Left lung (tissue), 10 donors: ENCODE data around the gene STIM2. TPM values are rescaled to one million over a fixed set of nuclear protein-coding genes. Genes with fewer than 3 reads are reported as not detected.

Source experiments
- ATAC-seq: fragments of 200-7000 bp; cut with Tn5 transposase; one replicate; pipeline ENCODE4 v1.9.1; 2020; ENCODE audit warnings: moderate library complexity
- DNase-seq, 4 donors: peaks; one replicate each; pipeline ENCODE4 v3.0.0-alpha.2; 2013 to 2020
- H3K27ac ChIP-seq, 2 donors: fragments of 200-600 bp; sonication (generic) in 1 of 2; one replicate each; pipeline versions ENCODE4 v1.5.0 to v1.8.0; 2020 to 2021
- H3K27me3 ChIP-seq, 2 donors: fragments of 200-600 bp; sonication (generic) in 1 of 2; one replicate each; pipeline versions ENCODE4 v1.5.0 to v1.8.0; 2020 to 2021
- H3K36me3 ChIP-seq, 2 donors: fragments of 200-600 bp; sonication (generic) in 1 of 2; one replicate each; pipeline versions ENCODE4 v1.5.0 to v1.8.0; 2020 to 2021
- H3K4me1 ChIP-seq, 2 donors: fragments of 200-600 bp; one replicate each; pipeline ENCODE4 v1.8.0; 2021
- H3K4me3 ChIP-seq, 2 donors: fragments of 200-600 bp; sonication (generic) in 1 of 2; one replicate each; pipeline versions ENCODE4 v1.5.0 to v1.8.0; 2020 to 2021; ENCODE audit warnings: mild to moderate bottlenecking in 1 of 2
- H3K9me3 ChIP-seq, 2 donors: fragments of 200-600 bp; sonication (generic) in 1 of 2; one replicate each; pipeline versions ENCODE4 v1.5.0 to v1.8.0; 2020 to 2021
- intact Hi-C, 2 donors: fragments of 100-400 bp; cut with DNase I; formaldehyde crosslinking; loops; one replicate each; pipeline versions ENCODE4 v1.11.2 to v1.14.2; 2022
- polyA plus RNA-seq, 6 donors: library from polyadenylated mRNA; unstranded; fragments of 120-200 nt; gene quantifications; one replicate each; pipeline ENCODE4 v1.2.1, GENCODE V29; 2013; ENCODE audit not compliant: insufficient read length in 6 of 6
- total RNA-seq, 2 donors: library from RNA; stranded (reverse); fragmentation: NEBNext Ultra II Directional; extraction: Animal tissue kit (Norgen Biotek cat#: 25700); gene quantifications; one replicate each; pipeline ENCODE4 v1.2.1, GENCODE V29; 2021
- TF ChIP-seq, protein P1 (sequence below), 2 donors: fragments of 200-600 bp; sonication (generic) in 1 of 2; IDR thresholded peaks; one replicate each; pipeline versions ENCODE4 v1.5.0 to v1.8.0; 2021; ENCODE audit warnings: antibody characterized with exemption in 2 of 2
- donor health status: DM: no; HTN: yes; CAD: no.
- donor health status: DM: no; HTN: no; CAD: no.

Gene STIM2
- total and polyA plus RNA-seq, 8 donors, result 29.1 to 62.7 (median 53.2) TPM

DNA sequence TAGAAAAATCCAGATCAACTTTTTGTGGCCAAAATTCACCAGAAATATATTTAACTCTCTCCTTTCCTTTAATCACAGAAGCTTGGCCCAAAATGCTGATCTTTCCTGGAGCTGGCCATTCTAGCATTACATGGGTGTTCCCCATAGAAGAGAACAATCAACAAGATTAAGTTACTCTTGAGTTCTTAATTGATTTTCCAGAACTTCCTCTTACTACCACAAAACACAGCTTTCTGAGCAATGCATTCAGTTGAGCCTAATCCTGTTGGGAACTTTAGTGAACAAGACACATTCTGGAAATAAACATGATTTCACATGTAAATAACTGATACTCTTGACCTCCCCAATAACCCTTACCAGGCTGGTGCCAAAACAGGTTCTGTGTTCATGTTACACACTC is 45.4 kb upstream of the STIM2 start:
- Histone ChIP-seq H3K9me3 (no peaks in the 10 kb centered on the region), H3K36me3 (no peaks in the 10 kb centered on the region), H3K27ac (no peak overlapping the region), H3K4me1 (peaks cover 0 to 11% of the 10 kb centered on the region in 2 donors), H3K27me3 (no peaks in the 10 kb centered on the region), H3K4me3 (no peak overlapping the region)
- ATAC-seq (no peak), DNase-seq (no peak)
- TF ChIP-seq, protein P1, sequence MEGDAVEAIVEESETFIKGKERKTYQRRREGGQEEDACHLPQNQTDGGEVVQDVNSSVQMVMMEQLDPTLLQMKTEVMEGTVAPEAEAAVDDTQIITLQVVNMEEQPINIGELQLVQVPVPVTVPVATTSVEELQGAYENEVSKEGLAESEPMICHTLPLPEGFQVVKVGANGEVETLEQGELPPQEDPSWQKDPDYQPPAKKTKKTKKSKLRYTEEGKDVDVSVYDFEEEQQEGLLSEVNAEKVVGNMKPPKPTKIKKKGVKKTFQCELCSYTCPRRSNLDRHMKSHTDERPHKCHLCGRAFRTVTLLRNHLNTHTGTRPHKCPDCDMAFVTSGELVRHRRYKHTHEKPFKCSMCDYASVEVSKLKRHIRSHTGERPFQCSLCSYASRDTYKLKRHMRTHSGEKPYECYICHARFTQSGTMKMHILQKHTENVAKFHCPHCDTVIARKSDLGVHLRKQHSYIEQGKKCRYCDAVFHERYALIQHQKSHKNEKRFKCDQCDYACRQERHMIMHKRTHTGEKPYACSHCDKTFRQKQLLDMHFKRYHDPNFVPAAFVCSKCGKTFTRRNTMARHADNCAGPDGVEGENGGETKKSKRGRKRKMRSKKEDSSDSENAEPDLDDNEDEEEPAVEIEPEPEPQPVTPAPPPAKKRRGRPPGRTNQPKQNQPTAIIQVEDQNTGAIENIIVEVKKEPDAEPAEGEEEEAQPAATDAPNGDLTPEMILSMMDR (IDR thresholded peaks at IDR 0.05), result no peak
- intact Hi-C loops, result no loop called here

DNA sequence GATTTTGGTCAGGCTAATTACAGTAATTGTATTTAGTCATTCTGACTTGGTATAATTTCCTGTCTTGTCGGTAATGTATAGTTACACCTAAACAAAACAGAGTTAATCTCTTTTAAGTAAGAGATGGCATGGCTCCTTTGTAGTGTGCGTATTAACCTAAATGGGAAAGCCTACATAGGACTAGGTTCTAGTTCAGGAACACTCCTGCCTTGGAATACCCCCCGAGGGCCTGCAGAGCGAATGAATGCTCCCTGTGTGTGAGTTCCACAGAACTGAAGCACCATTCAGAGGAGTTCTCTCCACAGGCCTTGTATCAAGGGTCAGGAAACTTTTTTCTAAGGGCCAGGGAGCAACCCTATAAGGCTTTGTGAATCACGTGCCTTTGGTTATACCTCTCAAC is 44.9 kb upstream of the STIM2 start:
- ATAC-seq (no peak), DNase-seq (no peak)
- intact Hi-C loops, result no loop called here
- Histone ChIP-seq H3K27me3 (no peaks in the 10 kb centered on the region), H3K4me3 (no peak overlapping the region), H3K4me1 (peaks cover 0 to 11% of the 10 kb centered on the region in 2 donors), H3K27ac (no peak overlapping the region), H3K36me3 (no peaks in the 10 kb centered on the region), H3K9me3 (no peaks in the 10 kb centered on the region)
- TF ChIP-seq, protein P1 (IDR thresholded peaks at IDR 0.05), result no peak

DNA sequence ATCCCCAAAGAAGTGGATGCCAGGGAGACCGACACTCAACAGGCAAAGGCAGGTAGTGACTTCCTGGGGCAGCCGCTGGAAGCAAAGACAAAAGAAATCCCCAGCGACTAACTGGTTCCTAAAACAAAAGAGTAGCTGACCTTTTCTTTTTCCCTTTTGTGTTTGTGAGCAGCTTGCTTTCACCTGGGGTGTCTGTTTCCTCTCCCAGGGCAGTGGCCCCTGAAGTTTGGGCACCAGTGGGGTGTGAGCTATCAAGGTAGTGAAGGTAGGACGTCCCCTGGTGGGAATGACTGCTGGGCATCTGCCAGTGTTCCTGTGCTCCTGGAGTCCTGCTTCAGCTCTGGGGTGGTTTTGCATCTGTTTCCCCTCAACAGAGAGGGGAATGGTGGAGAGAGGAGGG is 41.6 kb upstream of the STIM2 start:
- ATAC-seq (no peak), DNase-seq (no peak)
- Histone ChIP-seq H3K9me3 (peaks cover 0 to 9% of the 10 kb centered on the region in 2 donors), H3K27me3 (no peaks in the 10 kb centered on the region), H3K4me1 (peaks cover 0 to 6% of the 10 kb centered on the region in 2 donors), H3K4me3 (no peak overlapping the region), H3K27ac (no peak overlapping the region), H3K36me3 (no peaks in the 10 kb centered on the region)
- intact Hi-C loops, result no loop called here
- TF ChIP-seq, protein P1 (IDR thresholded peaks at IDR 0.05), result no peak

DNA sequence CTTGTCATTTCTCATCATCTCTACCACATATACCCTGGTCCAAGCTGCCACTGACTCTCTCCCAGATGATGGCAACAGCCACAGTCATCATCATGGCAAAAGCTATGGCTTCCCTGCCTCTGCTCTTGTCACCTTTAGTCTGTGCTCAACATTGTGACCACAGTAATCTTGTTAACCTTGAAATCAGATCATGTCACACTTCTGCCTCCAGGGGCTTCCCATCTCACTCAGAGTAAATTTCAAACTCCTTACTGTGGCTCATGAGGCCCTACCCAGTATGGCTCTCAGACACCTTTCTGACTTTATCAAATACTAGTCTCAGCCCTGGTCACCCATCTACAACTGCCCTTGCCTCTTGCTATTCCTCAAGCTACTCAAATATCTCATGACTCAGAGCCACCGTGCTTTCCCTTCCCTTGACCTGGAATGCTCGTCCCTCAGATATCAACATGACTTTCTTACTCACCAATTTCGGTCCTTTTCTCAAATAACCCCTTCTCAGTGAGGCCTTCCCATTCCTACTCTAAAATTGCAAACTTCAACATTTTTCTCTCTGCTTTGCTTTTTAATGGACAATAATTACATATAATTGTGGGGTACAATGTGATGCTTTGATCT is 41.1 kb upstream of the STIM2 start:
- Histone ChIP-seq H3K4me1 (peaks cover 0 to 6% of the 10 kb centered on the region in 2 donors), H3K9me3 (peaks cover 0 to 9% of the 10 kb centered on the region in 2 donors), H3K4me3 (no peak overlapping the region), H3K36me3 (no peaks in the 10 kb centered on the region), H3K27ac (no peak overlapping the region), H3K27me3 (no peaks in the 10 kb centered on the region)
- intact Hi-C loops, result no loop called here
- DNase-seq (no peak), ATAC-seq (no peak)
- TF ChIP-seq, protein P1 (IDR thresholded peaks at IDR 0.05), result no peak

DNA sequence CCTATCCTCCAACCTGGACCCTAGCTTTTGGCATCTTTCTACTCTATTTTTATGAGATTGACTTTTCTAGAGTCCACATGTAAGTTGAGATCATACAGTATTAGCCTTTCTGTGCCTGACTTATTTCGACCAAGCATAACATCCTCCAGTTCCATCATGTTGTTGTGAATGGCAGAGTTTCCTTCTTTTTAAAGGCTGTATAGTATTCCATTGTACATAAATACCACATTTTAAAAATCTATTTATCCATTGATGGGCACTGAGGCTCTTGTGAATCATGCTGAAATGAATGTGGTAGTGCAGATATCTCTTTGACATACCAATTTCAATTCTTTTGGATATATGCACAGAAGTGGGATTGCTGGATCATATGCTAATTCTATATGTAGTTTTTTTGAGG is 40.3 kb upstream of the STIM2 start:
- Histone ChIP-seq H3K9me3 (peaks cover 0 to 9% of the 10 kb centered on the region in 2 donors), H3K27me3 (no peaks in the 10 kb centered on the region), H3K4me1 (peaks cover 0 to 6% of the 10 kb centered on the region in 2 donors), H3K36me3 (no peaks in the 10 kb centered on the region), H3K27ac (no peak overlapping the region), H3K4me3 (no peak overlapping the region)
- TF ChIP-seq, protein P1 (IDR thresholded peaks at IDR 0.05), result no peak
- ATAC-seq (no peak), DNase-seq (no peak)
- intact Hi-C loops, result no loop called here
